ENCODE measurements around the gene LCN10.
A peak's percentile ranks its signal among the peaks of the same experiment; 100 is the strongest.
"Not testable (repeated sequence)": the region's sequence is repeated elsewhere in the genome, so short reads cannot be mapped to it uniquely, and the experiment has no call there.

The LCN10 gene

DNA sequence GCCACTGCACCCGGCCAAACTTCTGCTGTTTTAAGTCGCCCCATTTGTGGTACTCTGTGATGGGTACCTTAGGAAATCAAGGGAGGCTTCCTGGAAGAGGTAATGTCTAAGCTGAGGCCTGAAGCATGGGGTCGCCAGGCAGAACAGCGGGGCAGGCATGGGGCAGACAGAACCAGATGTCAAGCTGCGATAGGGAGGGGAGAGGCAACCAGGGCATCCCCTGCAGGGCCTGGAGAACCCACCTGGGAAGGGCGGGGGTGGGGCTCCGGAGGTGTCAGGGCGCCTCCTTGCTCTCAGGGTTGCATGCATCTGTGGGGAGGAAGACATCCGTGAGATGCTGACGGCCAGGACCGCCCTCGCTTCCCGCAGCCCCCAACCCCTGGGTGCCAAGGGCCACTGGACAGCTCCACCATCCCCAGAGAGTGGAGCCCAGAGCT lies 18.8 kb upstream of the LCN10 start:
- DNase-seq (ENCODE audit: low read depth) = no peak
- TF ChIP-seq, protein P1, sequence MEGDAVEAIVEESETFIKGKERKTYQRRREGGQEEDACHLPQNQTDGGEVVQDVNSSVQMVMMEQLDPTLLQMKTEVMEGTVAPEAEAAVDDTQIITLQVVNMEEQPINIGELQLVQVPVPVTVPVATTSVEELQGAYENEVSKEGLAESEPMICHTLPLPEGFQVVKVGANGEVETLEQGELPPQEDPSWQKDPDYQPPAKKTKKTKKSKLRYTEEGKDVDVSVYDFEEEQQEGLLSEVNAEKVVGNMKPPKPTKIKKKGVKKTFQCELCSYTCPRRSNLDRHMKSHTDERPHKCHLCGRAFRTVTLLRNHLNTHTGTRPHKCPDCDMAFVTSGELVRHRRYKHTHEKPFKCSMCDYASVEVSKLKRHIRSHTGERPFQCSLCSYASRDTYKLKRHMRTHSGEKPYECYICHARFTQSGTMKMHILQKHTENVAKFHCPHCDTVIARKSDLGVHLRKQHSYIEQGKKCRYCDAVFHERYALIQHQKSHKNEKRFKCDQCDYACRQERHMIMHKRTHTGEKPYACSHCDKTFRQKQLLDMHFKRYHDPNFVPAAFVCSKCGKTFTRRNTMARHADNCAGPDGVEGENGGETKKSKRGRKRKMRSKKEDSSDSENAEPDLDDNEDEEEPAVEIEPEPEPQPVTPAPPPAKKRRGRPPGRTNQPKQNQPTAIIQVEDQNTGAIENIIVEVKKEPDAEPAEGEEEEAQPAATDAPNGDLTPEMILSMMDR (IDR thresholded peaks at IDR 0.05; ENCODE audit: low read depth, low read length, missing control alignments) = no peak
- H3K4me3 ChIP-seq (ENCODE audit: low read depth, low read length) = no peak overlapping the region

DNA sequence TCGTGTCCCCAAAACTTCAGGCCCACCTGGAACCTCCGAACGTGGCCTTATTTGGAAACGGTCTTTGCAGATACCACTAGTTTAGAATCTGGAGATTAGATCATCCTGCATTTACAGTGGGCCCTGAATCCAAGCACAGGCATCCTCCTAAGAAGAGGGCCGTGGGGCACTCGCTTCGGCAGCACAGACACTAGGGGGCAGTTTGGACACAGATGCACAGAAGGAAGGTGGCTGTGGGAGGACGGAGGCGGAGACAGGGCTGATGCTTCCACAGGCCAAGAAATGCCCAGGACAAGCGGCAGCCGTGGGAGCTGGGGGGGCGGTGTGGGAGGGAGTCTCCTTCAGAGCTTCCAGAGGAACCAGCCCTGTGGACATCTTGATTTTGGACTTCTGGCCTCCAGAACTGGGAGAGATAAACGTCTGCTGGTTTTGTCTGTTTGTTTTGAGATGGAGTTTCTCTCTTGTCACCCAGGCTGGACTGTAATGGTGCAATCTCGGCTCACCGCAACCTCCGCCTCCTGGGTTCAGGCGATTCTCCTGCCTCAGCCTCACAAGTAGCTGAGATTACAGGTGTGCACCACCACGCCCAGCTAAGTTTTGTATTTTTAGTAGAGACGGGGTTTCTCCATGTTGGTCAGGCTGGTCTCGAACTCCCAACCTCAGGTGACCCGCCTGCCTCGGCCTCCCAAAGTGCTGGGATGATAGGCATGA lies 18.2 kb upstream of the LCN10 start:
- DNase-seq (ENCODE audit: low read depth); H3K4me3 ChIP-seq (ENCODE audit: low read depth, low read length): not testable (repeated sequence)
- TF ChIP-seq, protein P1 (IDR thresholded peaks at IDR 0.05; ENCODE audit: low read depth, low read length, missing control alignments) = peak; percentile 62

DNA sequence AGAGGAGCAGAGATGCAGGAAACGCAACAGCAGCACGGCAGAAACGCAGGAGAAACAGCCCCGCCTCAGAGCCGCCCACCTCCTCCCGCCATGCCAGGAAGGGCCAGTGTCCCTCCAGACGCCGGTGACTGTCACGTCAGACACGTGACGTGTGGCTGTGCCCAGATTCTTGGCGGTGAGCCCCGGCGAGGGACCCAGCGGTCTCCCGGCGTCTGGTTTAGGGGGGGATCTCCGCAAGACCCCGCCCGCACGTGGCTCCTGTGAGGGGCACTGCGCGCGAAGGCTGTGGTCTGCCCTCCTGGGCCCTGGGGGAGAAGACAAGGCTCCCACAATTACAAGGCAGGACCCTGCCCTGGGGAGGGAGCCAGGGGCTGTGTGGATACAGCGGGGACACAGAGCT lies 17.7 kb upstream of the LCN10 start:
- H3K4me3 ChIP-seq (ENCODE audit: low read depth, low read length) = no peak overlapping the region
- TF ChIP-seq, protein P1 (IDR thresholded peaks at IDR 0.05; ENCODE audit: low read depth, low read length, missing control alignments) = no peak
- no peak for DNase-seq (ENCODE audit: low read depth)

DNA sequence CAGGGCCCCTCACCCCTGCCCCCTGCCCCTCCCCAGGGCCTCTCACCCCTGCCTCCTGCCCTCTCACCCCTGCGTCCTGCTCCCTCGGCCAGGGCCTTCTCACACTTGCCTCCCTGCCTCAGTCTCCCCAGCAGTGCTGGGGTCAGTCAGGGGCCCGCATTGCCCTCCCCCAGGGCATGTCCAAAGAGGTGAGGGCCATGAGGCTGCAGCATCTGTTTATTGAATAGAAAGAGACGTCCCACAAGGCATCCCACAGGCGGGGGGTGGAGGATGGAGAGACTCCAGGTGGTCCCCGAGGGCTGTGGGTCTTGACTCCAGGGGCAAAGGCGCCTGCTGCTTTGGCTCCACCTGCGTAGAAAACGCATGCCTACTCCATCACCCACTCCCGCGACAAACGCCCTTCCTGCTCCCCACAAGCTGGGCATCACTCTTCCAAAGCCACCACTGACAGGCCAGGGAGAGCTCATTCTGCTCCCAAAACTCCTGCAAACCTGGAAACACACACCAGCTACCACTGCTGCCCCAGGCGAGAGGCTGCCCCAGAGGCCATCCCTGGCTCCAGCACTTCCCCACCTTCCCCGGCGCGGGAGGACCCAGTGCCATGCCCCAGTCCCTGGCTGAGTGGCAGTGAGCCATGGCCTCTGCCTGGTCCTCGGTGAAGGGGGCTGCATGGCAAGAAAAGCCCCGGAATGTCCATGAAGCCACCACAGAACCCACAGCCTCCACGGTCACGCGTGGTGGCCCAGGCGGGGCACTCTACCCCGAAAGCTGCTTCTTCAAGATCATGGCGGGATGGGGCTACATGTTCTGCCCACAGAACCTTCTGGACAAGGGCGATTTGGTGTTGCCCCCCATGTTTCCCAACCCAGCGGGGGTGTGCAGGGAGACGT lies 16.9 kb upstream of the LCN10 start:
- TF ChIP-seq, protein P1 (IDR thresholded peaks at IDR 0.05; ENCODE audit: low read depth, low read length, missing control alignments) = no peak
- DNase-seq (ENCODE audit: low read depth) = no peak
- no peak overlapping the region for H3K4me3 ChIP-seq (ENCODE audit: low read depth, low read length)

DNA sequence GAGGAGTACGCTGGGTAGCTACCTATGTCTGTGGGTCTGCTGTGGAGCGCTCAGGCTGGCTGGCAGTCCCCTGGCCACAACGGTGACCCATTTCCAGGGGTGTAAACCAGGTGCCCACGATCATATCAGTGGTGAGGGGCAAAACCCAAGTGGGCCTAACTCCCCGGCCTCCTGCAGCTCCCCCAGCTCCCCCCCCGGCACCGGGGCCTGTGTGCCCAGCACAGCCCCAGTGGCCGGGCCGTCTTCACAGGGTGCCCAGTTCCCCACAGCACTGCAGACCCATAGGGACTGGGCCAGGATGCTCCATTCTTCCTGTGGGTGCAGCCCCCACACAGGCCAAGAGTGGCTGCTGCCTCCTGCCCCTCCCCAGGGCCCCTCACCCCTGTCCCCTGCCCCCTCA lies 16.3 kb upstream of the LCN10 start:
- TF ChIP-seq, protein P1 (IDR thresholded peaks at IDR 0.05; ENCODE audit: low read depth, low read length, missing control alignments) = no peak
- H3K4me3 ChIP-seq (ENCODE audit: low read depth, low read length) = no peak overlapping the region
- no peak for DNase-seq (ENCODE audit: low read depth)

DNA sequence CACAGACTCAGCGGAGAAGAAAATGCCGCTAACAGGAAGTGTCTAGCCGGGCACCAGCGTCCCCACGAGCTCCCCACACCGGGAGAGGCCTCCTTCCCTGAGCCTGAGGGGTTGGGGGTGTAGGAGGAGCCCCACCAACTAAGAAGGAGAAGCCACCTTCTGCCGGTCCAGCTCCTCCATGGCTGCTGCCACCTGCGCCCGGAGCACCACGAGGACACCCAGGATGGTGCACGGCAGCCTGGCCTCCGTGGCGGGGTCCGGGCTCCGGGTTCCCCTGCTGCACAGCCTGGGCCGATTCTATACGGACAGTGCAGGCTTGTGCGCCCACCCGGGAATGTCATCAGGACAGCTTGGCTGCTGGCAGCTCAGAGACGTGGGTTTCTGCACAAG lies 15.0 kb upstream of the LCN10 start:
- no peak for DNase-seq (ENCODE audit: low read depth)
- H3K4me3 ChIP-seq (ENCODE audit: low read depth, low read length) = no peak overlapping the region
- TF ChIP-seq, protein P1 (IDR thresholded peaks at IDR 0.05; ENCODE audit: low read depth, low read length, missing control alignments) = no peak
